ENCODE data around the gene RGS9BP.

GRCh38 chr19:32720936-32721250 is 45.2 kb downstream of the RGS9BP start:
- no peak for TF ChIP-seq CTCF (IDR thresholded peaks at IDR 0.05)
- no peak for TF ChIP-seq POLR2A (IDR thresholded peaks at IDR 0.05)
